ENCODE results near the gene AOC1. TPM values are rescaled to one million over a fixed set of nuclear protein-coding genes. Genes with fewer than 3 reads are reported as not detected.
"Not testable (repeated sequence)": the region's sequence is repeated elsewhere in the genome, so short reads cannot be mapped to it uniquely, and the experiment has no call there.

The AOC1 gene
- total and polyA plus RNA-seq, 2 of the 13 experiments (the other 11 are each of a cell fraction or from before 2014, with no cell fraction given): not detected

DNA sequence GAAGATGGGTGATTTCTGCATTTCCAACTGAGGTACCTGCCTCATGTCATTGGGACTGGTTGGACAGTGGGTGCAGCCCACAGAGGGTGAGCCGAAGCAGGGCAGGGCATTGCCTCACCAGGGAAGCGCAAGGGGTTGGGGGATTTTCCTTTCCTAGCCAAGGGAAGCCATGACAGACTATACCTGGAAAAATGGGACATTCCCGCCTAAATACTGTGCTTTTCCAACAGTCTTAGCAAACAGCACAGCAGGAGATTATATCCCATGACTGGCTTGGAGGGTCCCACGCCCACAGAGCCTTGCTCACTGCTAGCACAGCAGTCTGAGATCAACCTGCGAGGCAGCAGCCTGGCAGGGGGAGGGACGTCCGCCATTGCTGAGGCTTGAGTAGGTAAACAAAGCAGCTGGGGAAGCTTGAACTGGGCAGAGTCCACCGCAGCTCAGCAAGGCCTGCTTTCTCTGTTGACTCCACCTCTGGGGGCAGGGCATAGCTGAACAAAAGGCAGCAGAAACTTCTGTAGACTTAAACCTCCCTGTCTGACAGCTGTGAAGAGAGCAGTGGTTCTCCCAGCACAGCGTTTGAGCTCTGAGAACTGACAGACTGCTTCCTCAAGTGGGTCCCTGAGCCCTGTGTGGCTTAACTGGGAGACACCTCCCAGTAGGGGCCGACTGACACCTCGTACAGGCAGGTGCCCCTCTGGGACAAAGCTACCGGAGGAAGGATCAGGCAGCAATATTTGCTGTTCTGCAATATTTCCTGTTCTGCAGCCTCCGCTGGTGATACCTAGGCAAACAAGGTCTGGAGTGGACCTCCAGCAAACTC is 44.5 kb upstream of the AOC1 start (continued):
- TF ChIP-seq MIER2 (CRISPR knock-in tag; IDR thresholded peaks at IDR 0.05): peak; percentile 73; the same call in 1 of the 2 replicates
- 0 out of 2 replicates have a peak, but pooled peaks have one; percentile 22 for TF ChIP-seq ELF3 (CRISPR knock-in tag; IDR thresholded peaks at IDR 0.05)
- TF ChIP-seq, protein P1, sequence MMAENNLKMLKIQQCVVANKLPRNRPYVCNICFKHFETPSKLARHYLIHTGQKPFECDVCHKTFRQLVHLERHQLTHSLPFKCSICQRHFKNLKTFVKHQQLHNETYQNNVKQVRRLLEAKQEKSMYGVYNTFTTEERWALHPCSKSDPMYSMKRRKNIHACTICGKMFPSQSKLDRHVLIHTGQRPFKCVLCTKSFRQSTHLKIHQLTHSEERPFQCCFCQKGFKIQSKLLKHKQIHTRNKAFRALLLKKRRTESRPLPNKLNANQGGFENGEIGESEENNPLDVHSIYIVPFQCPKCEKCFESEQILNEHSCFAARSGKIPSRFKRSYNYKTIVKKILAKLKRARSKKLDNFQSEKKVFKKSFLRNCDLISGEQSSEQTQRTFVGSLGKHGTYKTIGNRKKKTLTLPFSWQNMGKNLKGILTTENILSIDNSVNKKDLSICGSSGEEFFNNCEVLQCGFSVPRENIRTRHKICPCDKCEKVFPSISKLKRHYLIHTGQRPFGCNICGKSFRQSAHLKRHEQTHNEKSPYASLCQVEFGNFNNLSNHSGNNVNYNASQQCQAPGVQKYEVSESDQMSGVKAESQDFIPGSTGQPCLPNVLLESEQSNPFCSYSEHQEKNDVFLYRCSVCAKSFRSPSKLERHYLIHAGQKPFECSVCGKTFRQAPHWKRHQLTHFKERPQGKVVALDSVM (CRISPR knock-in tag; IDR thresholded peaks at IDR 0.05): peak; percentile 69; the same call in 1 of the 2 replicates
- peak; percentile 32 for TF ChIP-seq SKI (IDR thresholded peaks at IDR 0.05; ENCODE audit: partially characterized antibody)
- peak; percentile 83; the same call in 1 of the 2 replicates for TF ChIP-seq TOPORS (CRISPR knock-in tag; IDR thresholded peaks at IDR 0.05)
- TF ChIP-seq, protein P2, sequence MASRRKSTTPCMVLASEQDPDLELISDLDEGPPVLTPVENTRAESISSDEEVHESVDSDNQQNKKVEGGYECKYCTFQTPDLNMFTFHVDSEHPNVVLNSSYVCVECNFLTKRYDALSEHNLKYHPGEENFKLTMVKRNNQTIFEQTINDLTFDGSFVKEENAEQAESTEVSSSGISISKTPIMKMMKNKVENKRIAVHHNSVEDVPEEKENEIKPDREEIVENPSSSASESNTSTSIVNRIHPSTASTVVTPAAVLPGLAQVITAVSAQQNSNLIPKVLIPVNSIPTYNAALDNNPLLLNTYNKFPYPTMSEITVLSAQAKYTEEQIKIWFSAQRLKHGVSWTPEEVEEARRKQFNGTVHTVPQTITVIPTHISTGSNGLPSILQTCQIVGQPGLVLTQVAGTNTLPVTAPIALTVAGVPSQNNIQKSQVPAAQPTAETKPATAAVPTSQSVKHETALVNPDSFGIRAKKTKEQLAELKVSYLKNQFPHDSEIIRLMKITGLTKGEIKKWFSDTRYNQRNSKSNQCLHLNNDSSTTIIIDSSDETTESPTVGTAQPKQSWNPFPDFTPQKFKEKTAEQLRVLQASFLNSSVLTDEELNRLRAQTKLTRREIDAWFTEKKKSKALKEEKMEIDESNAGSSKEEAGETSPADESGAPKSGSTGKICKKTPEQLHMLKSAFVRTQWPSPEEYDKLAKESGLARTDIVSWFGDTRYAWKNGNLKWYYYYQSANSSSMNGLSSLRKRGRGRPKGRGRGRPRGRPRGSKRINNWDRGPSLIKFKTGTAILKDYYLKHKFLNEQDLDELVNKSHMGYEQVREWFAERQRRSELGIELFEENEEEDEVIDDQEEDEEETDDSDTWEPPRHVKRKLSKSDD (CRISPR knock-in tag; IDR thresholded peaks at IDR 0.05; ENCODE audit: low read depth): peak; percentile 91
- TF ChIP-seq, protein P3, sequence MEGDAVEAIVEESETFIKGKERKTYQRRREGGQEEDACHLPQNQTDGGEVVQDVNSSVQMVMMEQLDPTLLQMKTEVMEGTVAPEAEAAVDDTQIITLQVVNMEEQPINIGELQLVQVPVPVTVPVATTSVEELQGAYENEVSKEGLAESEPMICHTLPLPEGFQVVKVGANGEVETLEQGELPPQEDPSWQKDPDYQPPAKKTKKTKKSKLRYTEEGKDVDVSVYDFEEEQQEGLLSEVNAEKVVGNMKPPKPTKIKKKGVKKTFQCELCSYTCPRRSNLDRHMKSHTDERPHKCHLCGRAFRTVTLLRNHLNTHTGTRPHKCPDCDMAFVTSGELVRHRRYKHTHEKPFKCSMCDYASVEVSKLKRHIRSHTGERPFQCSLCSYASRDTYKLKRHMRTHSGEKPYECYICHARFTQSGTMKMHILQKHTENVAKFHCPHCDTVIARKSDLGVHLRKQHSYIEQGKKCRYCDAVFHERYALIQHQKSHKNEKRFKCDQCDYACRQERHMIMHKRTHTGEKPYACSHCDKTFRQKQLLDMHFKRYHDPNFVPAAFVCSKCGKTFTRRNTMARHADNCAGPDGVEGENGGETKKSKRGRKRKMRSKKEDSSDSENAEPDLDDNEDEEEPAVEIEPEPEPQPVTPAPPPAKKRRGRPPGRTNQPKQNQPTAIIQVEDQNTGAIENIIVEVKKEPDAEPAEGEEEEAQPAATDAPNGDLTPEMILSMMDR (CRISPR knock-in tag; IDR thresholded peaks at IDR 0.05): peak; percentile 30
- peak; percentile 45; the same call in 1 of the 2 replicates for TF ChIP-seq HNF4G (IDR thresholded peaks at IDR 0.05; ENCODE audit: borderline replicate concordance, low read depth, low read length)
- TF ChIP-seq HNF4G (CRISPR knock-in tag; IDR thresholded peaks at IDR 0.05; ENCODE audit: borderline replicate concordance, low read depth): peak; percentile 73; the same call in 1 of the 2 replicates
- 0 out of 2 replicates have a peak, but pooled peaks have one; percentile 16 for TF ChIP-seq ZNF44 (CRISPR knock-in tag; IDR thresholded peaks at IDR 0.05)
- TF ChIP-seq KDM4B (CRISPR knock-in tag; IDR thresholded peaks at IDR 0.05): peak; percentile 44; the same call in 1 of the 2 replicates
- TF ChIP-seq, protein P4, sequence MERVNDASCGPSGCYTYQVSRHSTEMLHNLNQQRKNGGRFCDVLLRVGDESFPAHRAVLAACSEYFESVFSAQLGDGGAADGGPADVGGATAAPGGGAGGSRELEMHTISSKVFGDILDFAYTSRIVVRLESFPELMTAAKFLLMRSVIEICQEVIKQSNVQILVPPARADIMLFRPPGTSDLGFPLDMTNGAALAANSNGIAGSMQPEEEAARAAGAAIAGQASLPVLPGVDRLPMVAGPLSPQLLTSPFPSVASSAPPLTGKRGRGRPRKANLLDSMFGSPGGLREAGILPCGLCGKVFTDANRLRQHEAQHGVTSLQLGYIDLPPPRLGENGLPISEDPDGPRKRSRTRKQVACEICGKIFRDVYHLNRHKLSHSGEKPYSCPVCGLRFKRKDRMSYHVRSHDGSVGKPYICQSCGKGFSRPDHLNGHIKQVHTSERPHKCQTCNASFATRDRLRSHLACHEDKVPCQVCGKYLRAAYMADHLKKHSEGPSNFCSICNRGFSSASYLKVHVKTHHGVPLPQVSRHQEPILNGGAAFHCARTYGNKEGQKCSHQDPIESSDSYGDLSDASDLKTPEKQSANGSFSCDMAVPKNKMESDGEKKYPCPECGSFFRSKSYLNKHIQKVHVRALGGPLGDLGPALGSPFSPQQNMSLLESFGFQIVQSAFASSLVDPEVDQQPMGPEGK (CRISPR knock-in tag; IDR thresholded peaks at IDR 0.05): peak; percentile 1; the same call in 1 of the 2 replicates
- TF ChIP-seq PITX1 (CRISPR knock-in tag; IDR thresholded peaks at IDR 0.05): peak; percentile 79; the same call in 1 of the 2 replicates
- TF ChIP-seq CREM (IDR thresholded peaks at IDR 0.05): 0 out of 2 replicates have a peak, but pooled peaks have one; percentile 43
- not testable (repeated sequence) for TF ChIP-seq CREM (CRISPR knock-in tag; IDR thresholded peaks at IDR 0.05)
- 0 out of 2 replicates have a peak, but pooled peaks have one; percentile 55 for TF ChIP-seq TGIF2 (CRISPR knock-in tag; IDR thresholded peaks at IDR 0.05)
- TF ChIP-seq ZBTB7A (CRISPR knock-in tag; IDR thresholded peaks at IDR 0.05): peak; percentile 78
- TF ChIP-seq NKX3-1 (CRISPR knock-in tag; IDR thresholded peaks at IDR 0.05): 0 out of 2 replicates have a peak, but pooled peaks have one; percentile 33
- peak; percentile 62; the same call in 1 of the 2 replicates for TF ChIP-seq SMAD1 (CRISPR knock-in tag; IDR thresholded peaks at IDR 0.05; ENCODE audit: borderline replicate concordance, low read depth)

All from HepG2 (cell line).